GM12874 (cell line): ENCODE measurements around the gene NOVA2.

Experiments
- TF ChIP-seq, protein P1 (sequence below): IDR thresholded peaks from 2 replicates; pipeline ENCODE4 v1.5.1; 2011; ENCODE audit warnings: low read depth, mild to moderate bottlenecking, control low read depth, low read length, moderate library complexity; ENCODE audit not compliant: insufficient read depth

Gene NOVA2

DNA sequence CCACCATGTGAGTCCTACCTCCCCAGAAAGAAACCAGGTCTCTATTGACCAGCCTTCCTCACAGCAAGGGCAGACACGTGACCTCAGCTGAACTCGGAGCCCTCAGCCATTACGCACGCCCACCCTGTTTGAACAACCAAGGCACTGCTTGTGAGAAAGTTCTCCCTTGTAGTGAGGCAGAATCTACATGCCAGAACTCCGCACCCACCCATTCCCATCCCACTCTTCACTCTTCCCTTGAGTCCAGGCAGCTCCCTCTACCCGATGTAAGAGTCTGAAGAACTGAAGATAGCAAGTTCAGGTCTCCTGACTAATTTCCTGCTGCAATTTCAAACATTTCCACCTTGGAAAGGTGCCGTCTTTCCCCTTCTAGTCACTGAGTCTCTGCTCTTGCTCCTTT is 6.4 kb downstream of the NOVA2 start:
- TF ChIP-seq, protein P1, sequence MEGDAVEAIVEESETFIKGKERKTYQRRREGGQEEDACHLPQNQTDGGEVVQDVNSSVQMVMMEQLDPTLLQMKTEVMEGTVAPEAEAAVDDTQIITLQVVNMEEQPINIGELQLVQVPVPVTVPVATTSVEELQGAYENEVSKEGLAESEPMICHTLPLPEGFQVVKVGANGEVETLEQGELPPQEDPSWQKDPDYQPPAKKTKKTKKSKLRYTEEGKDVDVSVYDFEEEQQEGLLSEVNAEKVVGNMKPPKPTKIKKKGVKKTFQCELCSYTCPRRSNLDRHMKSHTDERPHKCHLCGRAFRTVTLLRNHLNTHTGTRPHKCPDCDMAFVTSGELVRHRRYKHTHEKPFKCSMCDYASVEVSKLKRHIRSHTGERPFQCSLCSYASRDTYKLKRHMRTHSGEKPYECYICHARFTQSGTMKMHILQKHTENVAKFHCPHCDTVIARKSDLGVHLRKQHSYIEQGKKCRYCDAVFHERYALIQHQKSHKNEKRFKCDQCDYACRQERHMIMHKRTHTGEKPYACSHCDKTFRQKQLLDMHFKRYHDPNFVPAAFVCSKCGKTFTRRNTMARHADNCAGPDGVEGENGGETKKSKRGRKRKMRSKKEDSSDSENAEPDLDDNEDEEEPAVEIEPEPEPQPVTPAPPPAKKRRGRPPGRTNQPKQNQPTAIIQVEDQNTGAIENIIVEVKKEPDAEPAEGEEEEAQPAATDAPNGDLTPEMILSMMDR = no peak

DNA sequence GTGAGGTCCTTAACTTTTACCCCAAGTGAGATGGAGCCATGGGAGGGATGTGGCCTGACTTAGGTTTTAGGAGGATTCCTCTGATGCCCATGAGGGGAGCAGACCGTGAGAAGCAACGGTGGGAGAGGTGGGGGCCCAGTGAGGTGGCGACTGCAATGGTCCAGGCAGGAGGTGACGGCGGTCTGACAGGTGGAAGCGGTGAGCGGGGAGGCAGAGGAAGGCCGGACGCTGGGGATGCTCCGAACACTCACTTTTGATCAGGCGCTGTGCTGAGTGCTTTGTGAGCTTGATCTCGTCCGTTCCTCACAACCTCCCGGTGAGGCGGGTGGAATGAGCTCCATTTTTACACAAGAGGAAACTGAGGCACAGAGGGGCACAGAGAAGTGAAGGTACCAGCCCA is 11.6 kb downstream of the NOVA2 start:
- TF ChIP-seq, protein P1 = no peak

DNA sequence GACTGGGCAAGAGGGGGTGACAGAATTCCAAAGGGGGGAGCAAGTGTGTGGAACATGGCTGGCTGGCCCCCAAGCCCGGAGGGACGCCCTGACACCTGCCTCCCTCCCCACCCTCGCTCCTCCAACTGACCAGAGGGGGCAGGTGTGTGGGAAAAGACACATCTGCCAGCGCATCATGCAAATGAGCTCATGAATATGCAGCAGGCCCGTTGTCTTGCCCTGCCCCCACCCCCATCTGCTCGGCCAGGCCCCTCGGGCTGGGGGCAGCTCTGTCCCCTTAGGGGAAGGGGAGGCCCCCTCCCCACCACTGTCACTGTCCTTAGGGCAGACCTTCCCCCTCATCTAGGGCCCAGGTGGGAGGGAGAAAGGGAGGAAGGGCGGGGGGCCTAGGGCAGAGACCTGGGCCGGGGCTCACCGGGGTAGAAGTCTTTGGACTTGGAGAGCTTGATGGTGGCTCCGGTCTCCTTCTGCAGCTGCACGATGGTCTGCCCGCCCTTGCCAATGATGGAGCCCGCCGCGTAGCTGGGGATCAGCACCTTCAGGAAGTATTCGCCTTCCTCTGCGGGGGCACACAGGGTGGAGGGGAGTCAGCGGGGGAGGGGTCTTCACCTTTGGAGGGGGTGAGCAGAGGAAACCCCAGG is 12.9 kb downstream of the NOVA2 start:
- TF ChIP-seq, protein P1 = no peak

DNA sequence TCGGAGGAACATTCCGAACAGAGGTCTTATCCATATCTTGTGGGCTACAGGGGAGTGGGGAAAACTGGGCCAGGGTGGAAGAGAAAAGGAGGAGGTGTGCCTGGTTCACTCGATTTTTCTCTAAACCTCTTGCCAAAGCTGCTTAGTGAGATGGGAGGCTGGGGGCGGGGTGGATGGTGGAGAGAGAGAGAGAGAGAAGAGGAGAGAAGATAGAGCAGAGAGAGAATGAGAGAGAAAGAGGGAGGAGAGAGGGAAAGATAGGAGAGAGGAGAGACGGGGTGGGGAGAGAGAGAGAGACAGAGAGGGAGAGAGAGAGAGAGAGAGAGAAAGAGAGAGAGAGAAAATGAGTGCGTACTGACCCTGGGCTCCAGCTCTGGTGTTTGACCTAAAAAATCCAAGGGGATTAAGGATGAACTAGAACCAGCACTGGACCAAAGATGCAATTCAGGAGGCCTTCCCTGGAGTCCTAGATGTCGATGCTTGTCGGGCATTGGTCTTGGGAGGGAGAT is 14.1 kb downstream of the NOVA2 start:
- TF ChIP-seq, protein P1 = no peak

DNA sequence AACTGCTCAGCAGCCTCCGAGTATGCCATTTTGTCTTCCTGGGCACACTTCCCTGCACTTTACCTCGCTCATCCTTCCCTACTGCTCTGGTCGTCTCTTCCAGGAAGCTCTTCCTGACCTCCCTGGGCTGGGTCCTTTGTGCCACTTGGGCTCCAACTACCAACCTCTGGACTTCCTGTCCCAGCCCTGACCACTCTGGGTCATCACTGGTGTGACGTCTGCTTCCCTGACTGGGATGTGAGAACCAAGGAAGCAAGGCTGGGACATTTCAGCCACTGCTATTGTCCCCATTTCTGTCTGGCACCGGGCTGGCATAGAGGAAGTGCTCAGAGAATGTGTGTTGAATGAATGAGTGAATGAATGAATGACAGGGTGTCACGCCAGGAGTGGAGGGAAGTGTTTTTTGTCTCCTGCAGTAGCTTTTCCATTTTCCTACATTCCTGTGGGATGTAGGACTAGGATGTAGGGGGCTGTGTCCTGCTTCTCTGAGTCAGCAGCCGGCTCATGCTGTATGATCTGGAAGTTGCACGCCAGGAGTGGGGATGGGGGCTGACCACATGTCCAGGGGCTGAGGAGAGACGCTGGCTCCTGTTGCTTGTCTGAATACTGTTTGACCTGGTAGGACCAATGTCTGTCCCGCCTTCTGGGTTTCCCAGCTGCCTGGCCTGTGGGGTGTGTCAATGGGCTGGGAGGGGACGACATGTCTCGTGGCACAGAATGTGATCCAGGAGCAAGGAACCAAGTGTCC is 14.7 kb downstream of the NOVA2 start:
- TF ChIP-seq, protein P1 = no peak

DNA sequence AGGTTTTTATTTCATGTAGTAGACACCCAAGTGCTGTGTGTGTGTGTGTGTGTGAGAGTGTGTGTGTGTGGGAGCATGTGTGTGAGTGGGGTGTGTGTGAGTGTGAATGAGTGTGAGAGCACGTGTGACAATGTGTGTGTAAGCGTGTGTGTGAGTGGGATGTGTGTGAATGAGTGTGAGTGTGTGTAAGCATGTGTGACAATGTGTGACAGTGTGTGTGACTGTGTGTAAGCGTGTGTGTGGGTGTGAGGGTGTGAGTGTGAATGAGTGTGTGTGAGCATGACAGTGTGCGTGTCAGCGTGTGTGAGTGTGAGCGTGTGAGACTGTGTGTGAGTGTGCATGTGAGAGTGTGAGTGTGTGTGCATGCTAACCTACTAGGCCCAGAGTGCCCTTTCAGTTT is 15.3 kb downstream of the NOVA2 start:
- TF ChIP-seq, protein P1 = no peak

DNA sequence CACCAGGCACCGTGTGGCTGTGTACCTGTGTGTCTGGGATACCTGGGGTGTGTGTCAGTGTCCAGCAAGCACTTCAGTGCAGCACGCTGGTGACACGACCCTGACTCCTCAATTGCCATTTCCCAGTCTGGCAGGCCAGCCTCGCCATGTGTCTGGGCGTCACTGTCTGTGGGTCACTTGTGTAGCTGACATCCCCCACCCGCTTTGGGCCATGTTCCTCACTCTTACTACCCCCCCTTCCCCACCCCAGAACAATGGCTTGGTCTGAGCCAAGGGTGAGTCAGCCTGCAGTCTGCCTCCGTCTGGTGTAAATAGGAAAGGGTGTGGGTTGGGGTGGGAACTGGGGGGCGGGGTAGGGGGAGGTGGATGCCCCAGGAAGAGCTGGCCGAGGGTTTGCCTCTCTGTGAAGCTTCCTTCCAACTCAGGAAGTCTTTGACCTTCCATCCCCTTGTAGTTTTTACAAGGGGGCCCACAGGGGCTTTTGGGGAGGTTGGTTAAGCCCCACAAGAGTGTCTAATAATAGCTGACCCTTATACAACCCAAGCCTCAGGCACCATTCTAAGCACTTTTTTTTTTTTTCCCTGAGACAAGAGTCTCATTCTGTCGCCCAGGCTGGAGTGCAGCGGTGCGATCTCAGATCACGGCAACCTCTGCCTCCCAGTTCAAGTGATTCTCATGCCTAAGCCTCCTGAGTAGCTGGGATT is 17.6 kb downstream of the NOVA2 start:
- TF ChIP-seq, protein P1 = no peak
